Measurements from ENCODE around the gene ASPG. TPM values are rescaled to one million over a fixed set of nuclear protein-coding genes. Genes with fewer than 3 reads are reported as not detected.

Gene ASPG
- total RNA-seq, 2 experiments from 2014 or later = not detected

GRCh38 chr14:104148433-104149277 is 63.2 kb downstream of the ASPG start:
- Histone ChIP-seq H2AFZ (ENCODE audit: low read length) (no peak overlapping the region), H3K9me3 (ENCODE audit: low read length) (no peaks in the 10 kb centered on the region), H3K79me2 (ENCODE audit: insufficient read depth, low read depth, low read length) (no peaks in the 10 kb centered on the region), H4K20me1 (ENCODE audit: insufficient read depth, low read length) (no peaks in the 10 kb centered on the region), H3K4me2 (ENCODE audit: low read length) (no peak overlapping the region), H3K9me2 (ENCODE audit: insufficient read depth, low read length) (no peaks in the 10 kb centered on the region), H3K27ac (ENCODE audit: low read depth, low read length, poor library complexity, severe bottlenecking) (no peak overlapping the region), H3K36me3 (ENCODE audit: insufficient read depth, low read length) (no peaks in the 10 kb centered on the region), H3K4me1 (ENCODE audit: insufficient read depth, low read length, poor library complexity, severe bottlenecking) (no peaks in the 10 kb centered on the region), H3K4me3 (ENCODE audit: low read depth, low read length, poor library complexity, severe bottlenecking) (no peak overlapping the region)
- no TSS peak for BruUV-seq (replicated peaks)
- ChIA-PET CTCF (ENCODE audit: unreplicated experiment) (no interaction called here), POLR2A (no interaction called here)
- no peak for DNase-seq (ENCODE audit: low spot score)
- TF ChIP-seq CTCF (conservative IDR thresholded peaks at IDR 0.05; ENCODE audit: low read length) (no peak), EZH2phosphoT487 (IDR thresholded peaks at IDR 0.05; ENCODE audit: borderline replicate concordance, low read depth, low read length) (no peak)
- intact Hi-C loops (cut with micrococcal nuclease; ENCODE audit: unreplicated experiment) = no loop called here

- no TSS peak for BruUV-seq (replicated peaks)
- DNase-seq (ENCODE audit: low spot score) = no peak
- ChIA-PET CTCF (ENCODE audit: unreplicated experiment) (no interaction called here), POLR2A (no interaction called here)
- H3K9me2 ChIP-seq (ENCODE audit: insufficient read depth, low read length) = no peaks in the 10 kb centered on the region
- H3K4me1 ChIP-seq (ENCODE audit: insufficient read depth, low read length, poor library complexity, severe bottlenecking) = no peaks in the 10 kb centered on the region
- H3K4me3 ChIP-seq (ENCODE audit: low read depth, low read length, poor library complexity, severe bottlenecking) = no peak overlapping the region
- intact Hi-C loops (cut with micrococcal nuclease; ENCODE audit: unreplicated experiment) = no loop called here
- no peak overlapping the region for H3K27ac ChIP-seq (ENCODE audit: low read depth, low read length, poor library complexity, severe bottlenecking)
- no peak overlapping the region for H2AFZ ChIP-seq (ENCODE audit: low read length)
- H3K36me3 ChIP-seq (ENCODE audit: insufficient read depth, low read length) = no peaks in the 10 kb centered on the region
- no peak overlapping the region for H3K4me2 ChIP-seq (ENCODE audit: low read length)
- no peak for TF ChIP-seq EZH2phosphoT487 (IDR thresholded peaks at IDR 0.05; ENCODE audit: borderline replicate concordance, low read depth, low read length)
- no peak for TF ChIP-seq CTCF (conservative IDR thresholded peaks at IDR 0.05; ENCODE audit: low read length)
- H4K20me1 ChIP-seq (ENCODE audit: insufficient read depth, low read length) = no peaks in the 10 kb centered on the region
- no peaks in the 10 kb centered on the region for H3K9me3 ChIP-seq (ENCODE audit: low read length)
- H3K79me2 ChIP-seq (ENCODE audit: insufficient read depth, low read depth, low read length) = no peaks in the 10 kb centered on the region
Measured at GRCh38 chr14:104149278-104149595, 63.7 kb downstream of the ASPG start.

GRCh38 chr14:104149617-104150135 is 64.2 kb downstream of the ASPG start:
- no peak overlapping the region for H3K4me3 ChIP-seq (ENCODE audit: low read depth, low read length, poor library complexity, severe bottlenecking)
- no peak for TF ChIP-seq CTCF (conservative IDR thresholded peaks at IDR 0.05; ENCODE audit: low read length)
- no peak for TF ChIP-seq EZH2phosphoT487 (IDR thresholded peaks at IDR 0.05; ENCODE audit: borderline replicate concordance, low read depth, low read length)
- H2AFZ ChIP-seq (ENCODE audit: low read length) = no peak overlapping the region
- DNase-seq (ENCODE audit: low spot score) = no peak
- ChIA-PET POLR2A (no interaction called here), CTCF (ENCODE audit: unreplicated experiment) (no interaction called here)
- H3K27ac ChIP-seq (ENCODE audit: low read depth, low read length, poor library complexity, severe bottlenecking) = no peak overlapping the region
- no peaks in the 10 kb centered on the region for H3K9me3 ChIP-seq (ENCODE audit: low read length)
- no peaks in the 10 kb centered on the region for H4K20me1 ChIP-seq (ENCODE audit: insufficient read depth, low read length)
- H3K4me1 ChIP-seq (ENCODE audit: insufficient read depth, low read length, poor library complexity, severe bottlenecking) = no peaks in the 10 kb centered on the region
- no peaks in the 10 kb centered on the region for H3K9me2 ChIP-seq (ENCODE audit: insufficient read depth, low read length)
- intact Hi-C loops (cut with micrococcal nuclease; ENCODE audit: unreplicated experiment) = loop anchor here (2.0 kb wide), 1 partner anchor 43 kb away; no protein-coding TSS in a partner anchor
- H3K4me2 ChIP-seq (ENCODE audit: low read length) = no peak overlapping the region
- H3K36me3 ChIP-seq (ENCODE audit: insufficient read depth, low read length) = no peaks in the 10 kb centered on the region
- H3K79me2 ChIP-seq (ENCODE audit: insufficient read depth, low read depth, low read length) = no peaks in the 10 kb centered on the region
- no TSS peak for BruUV-seq (replicated peaks)

All from OCI-LY7 (cell line).